ENCODE results near the gene HTT. TPM values are rescaled to one million over a fixed set of nuclear protein-coding genes. Genes with fewer than 3 reads are reported as not detected.

The HTT gene
- total and polyA plus RNA-seq, 2 of the 13 experiments (the other 11 are each of a cell fraction or from before 2014, with no cell fraction given) = 17.5 to 19.5 TPM

GRCh38 chr4:3207531-3208037, 133.1 kb downstream of the HTT start (continued):
- no peak for TF ChIP-seq NPAS2 (CRISPR knock-in tag; IDR thresholded peaks at IDR 0.05; ENCODE audit: borderline replicate concordance)
- peak; percentile 90 for TF ChIP-seq NCOA2 (CRISPR knock-in tag; IDR thresholded peaks at IDR 0.05)
- TF ChIP-seq HNF4A (CRISPR knock-in tag; IDR thresholded peaks at IDR 0.05) = peak; percentile 70
- peak; percentile 63; the same call in 1 of the 2 replicates for TF ChIP-seq HMG20A (CRISPR knock-in tag; IDR thresholded peaks at IDR 0.05; ENCODE audit: borderline replicate concordance)
- 0 out of 2 replicates have a peak, but pooled peaks have one; percentile 44 for TF ChIP-seq MIER2 (CRISPR knock-in tag; IDR thresholded peaks at IDR 0.05)
- no peak for TF ChIP-seq ZNF577 (CRISPR knock-in tag; IDR thresholded peaks at IDR 0.05; ENCODE audit: borderline replicate concordance, low read depth)
- TF ChIP-seq KLF15 (CRISPR knock-in tag; IDR thresholded peaks at IDR 0.05; ENCODE audit: borderline replicate concordance) = no peak
- peak; percentile 67; the same call in 1 of the 2 replicates for TF ChIP-seq ARID3A (IDR thresholded peaks at IDR 0.05; ENCODE audit: low read depth, low read length)
- peak; percentile 85 for TF ChIP-seq FOXP4 (CRISPR knock-in tag; IDR thresholded peaks at IDR 0.05)
- peak; percentile 34; the same call in 1 of the 2 replicates for TF ChIP-seq MIXL1 (CRISPR knock-in tag; IDR thresholded peaks at IDR 0.05)
- no peak for TF ChIP-seq BCL3 (CRISPR knock-in tag; IDR thresholded peaks at IDR 0.05)
- no peak for TF ChIP-seq AGO2 (optimal IDR thresholded peaks at IDR 0.05; ENCODE audit: low read depth, low read length)
- TF ChIP-seq ZBTB40 (IDR thresholded peaks at IDR 0.05) = no peak
- no peak for TF ChIP-seq ZBTB40 (CRISPR knock-in tag; IDR thresholded peaks at IDR 0.05)
- 0 out of 2 replicates have a peak, but pooled peaks have one; percentile 68 for TF ChIP-seq MBD4 (IDR thresholded peaks at IDR 0.05; ENCODE audit: borderline replicate concordance, low read length)
- peak; percentile 71 for TF ChIP-seq ATF1 (CRISPR knock-in tag; IDR thresholded peaks at IDR 0.05)
- TF ChIP-seq ZMYM2 (CRISPR knock-in tag; IDR thresholded peaks at IDR 0.05) = no peak

Data from HepG2 (cell line).